ENCODE measurements around the gene MBNL2. TPM values are rescaled to one million over a fixed set of nuclear protein-coding genes. Genes with fewer than 3 reads are reported as not detected.

The MBNL2 gene
- total RNA-seq, 2 experiments from 2014 or later = 2.7 to 7.4 TPM

DNA sequence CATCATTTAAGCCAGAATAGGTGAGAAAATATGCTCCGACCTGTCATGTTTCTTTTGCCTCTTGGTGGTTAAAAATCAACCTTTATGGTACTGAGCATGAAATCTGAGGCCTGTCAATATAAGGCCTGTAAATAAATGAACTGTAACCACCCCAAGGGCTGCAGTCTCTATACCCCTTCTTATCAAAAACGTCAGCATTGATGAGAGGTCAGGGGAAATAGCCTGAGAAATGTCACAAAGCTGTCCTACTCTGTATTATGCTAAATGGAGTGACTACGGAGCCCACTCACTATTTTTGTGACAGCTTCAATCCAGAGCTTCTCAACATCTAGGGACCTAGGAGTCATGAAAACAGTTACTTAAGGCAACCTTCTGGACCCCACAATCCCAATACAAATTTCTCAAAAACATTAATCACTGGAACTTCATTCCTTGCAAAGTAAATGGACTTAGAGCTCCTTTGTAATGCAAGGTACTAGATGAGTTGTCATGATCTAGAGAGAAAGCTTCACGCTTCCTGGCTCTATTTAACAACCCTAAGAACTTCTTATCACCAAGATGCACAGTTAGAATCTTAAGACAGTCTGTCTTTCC, 209.1 kb downstream of the MBNL2 start:
- Histone ChIP-seq H3K79me2 (ENCODE audit: insufficient read depth, low read depth, low read length) (peaks cover 22% of the 10 kb centered on the region; the same call in 1 of the 2 replicates), H4K20me1 (ENCODE audit: insufficient read depth, low read length) (no peaks in the 10 kb centered on the region), H3K27ac (ENCODE audit: low read depth, low read length, poor library complexity, severe bottlenecking) (no peak overlapping the region), H3K4me1 (ENCODE audit: insufficient read depth, low read length, poor library complexity, severe bottlenecking) (peaks cover 18% of the 10 kb centered on the region), H3K9me3 (ENCODE audit: low read length) (no peaks in the 10 kb centered on the region), H3K4me3 (ENCODE audit: low read depth, low read length, poor library complexity, severe bottlenecking) (peak overlapping the region; percentile 85), H3K36me3 (ENCODE audit: insufficient read depth, low read length) (no peaks in the 10 kb centered on the region), H3K9me2 (ENCODE audit: insufficient read depth, low read length) (no peaks in the 10 kb centered on the region), H2AFZ (ENCODE audit: low read length) (no peak overlapping the region), H3K4me2 (ENCODE audit: low read length) (peak overlapping the region; percentile 95)
- CTCF ChIA-PET (ENCODE audit: unreplicated experiment) = interaction anchor here (0.9 kb wide), 1 partner anchor 322 kb away, joined by 3 read pairs; no protein-coding TSS in a partner anchor
- BruUV-seq (replicated peaks) = no TSS peak
- POLR2A ChIA-PET = interaction anchor here (1.1 to 1.2 kb wide), 2 partner anchors 18 to 208 kb away, joined by 3 to 4 read pairs; no protein-coding TSS in a partner anchor
- TF ChIP-seq, protein P1, sequence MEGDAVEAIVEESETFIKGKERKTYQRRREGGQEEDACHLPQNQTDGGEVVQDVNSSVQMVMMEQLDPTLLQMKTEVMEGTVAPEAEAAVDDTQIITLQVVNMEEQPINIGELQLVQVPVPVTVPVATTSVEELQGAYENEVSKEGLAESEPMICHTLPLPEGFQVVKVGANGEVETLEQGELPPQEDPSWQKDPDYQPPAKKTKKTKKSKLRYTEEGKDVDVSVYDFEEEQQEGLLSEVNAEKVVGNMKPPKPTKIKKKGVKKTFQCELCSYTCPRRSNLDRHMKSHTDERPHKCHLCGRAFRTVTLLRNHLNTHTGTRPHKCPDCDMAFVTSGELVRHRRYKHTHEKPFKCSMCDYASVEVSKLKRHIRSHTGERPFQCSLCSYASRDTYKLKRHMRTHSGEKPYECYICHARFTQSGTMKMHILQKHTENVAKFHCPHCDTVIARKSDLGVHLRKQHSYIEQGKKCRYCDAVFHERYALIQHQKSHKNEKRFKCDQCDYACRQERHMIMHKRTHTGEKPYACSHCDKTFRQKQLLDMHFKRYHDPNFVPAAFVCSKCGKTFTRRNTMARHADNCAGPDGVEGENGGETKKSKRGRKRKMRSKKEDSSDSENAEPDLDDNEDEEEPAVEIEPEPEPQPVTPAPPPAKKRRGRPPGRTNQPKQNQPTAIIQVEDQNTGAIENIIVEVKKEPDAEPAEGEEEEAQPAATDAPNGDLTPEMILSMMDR (conservative IDR thresholded peaks at IDR 0.05; ENCODE audit: low read length) = no peak
- TF ChIP-seq EZH2phosphoT487 (IDR thresholded peaks at IDR 0.05; ENCODE audit: borderline replicate concordance, low read depth, low read length) = no peak
- no peak for DNase-seq (ENCODE audit: low spot score)
- intact Hi-C loops (cut with micrococcal nuclease; ENCODE audit: unreplicated experiment) = loop anchor here (10.0 kb wide), 2 partner anchors 524 to 1144 kb away; partner anchors contain the start of genes IPO5 and STK24

DNA sequence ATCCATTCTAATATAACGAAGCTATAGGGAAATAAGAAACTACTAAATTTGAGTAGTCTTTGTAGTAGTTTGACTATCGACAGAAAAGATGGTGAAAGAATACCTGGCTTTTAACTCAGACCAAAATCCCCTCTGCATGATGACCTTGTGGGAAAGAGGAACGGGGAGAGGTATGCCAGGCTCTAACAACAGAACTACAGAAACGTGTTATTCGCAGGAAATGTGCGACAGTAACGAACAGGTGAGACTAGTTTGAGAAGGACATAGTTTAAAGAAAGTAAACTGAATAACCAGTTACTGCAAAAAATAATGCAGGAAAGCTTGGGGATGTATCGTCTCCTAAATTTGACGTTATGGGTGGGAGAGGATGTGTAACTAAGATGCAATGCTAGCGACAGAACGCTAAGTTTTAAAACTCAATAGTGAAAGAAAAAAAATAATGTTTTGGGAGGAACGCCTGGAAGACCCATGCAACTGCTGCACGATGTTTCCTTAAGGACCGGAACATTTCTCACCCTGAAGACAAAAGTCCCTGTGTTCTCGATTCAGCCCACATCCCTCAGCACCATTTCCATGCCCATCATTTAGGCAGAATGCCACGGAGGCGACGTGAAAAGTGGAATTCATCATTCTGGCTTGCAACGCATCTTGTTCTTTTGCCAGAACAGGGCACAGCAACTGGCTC, 210.2 kb downstream of the MBNL2 start:
- H3K4me2 ChIP-seq (ENCODE audit: low read length) = peak overlapping the region; percentile 95
- peak overlapping the region; percentile 85 for H3K4me3 ChIP-seq (ENCODE audit: low read depth, low read length, poor library complexity, severe bottlenecking)
- no peaks in the 10 kb centered on the region for H3K9me3 ChIP-seq (ENCODE audit: low read length)
- no peaks in the 10 kb centered on the region for H3K9me2 ChIP-seq (ENCODE audit: insufficient read depth, low read length)
- H3K27ac ChIP-seq (ENCODE audit: low read depth, low read length, poor library complexity, severe bottlenecking) = peak overlapping the region; percentile 49
- H3K36me3 ChIP-seq (ENCODE audit: insufficient read depth, low read length) = no peaks in the 10 kb centered on the region
- TSS peak; percentile 75 for BruUV-seq (replicated peaks)
- no peak for TF ChIP-seq EZH2phosphoT487 (IDR thresholded peaks at IDR 0.05; ENCODE audit: borderline replicate concordance, low read depth, low read length)
- TF ChIP-seq, protein P1 (conservative IDR thresholded peaks at IDR 0.05; ENCODE audit: low read length) = no peak
- ChIA-PET CTCF (ENCODE audit: unreplicated experiment) (no interaction called here), POLR2A (interaction anchor here (0.6 to 1.5 kb wide), 8 partner anchors 10 to 209 kb away, joined by 3 to 5 read pairs (median 4); no protein-coding TSS in a partner anchor)
- peaks cover 20% of the 10 kb centered on the region for H3K4me1 ChIP-seq (ENCODE audit: insufficient read depth, low read length, poor library complexity, severe bottlenecking)
- H4K20me1 ChIP-seq (ENCODE audit: insufficient read depth, low read length) = no peaks in the 10 kb centered on the region
- intact Hi-C loops (cut with micrococcal nuclease; ENCODE audit: unreplicated experiment) = loop anchor here (2.0 to 10.0 kb wide), 3 partner anchors 208 to 1142 kb away; partner anchors contain the start of genes IPO5 and STK24
- peaks cover 28% of the 10 kb centered on the region; the same call in 1 of the 2 replicates for H3K79me2 ChIP-seq (ENCODE audit: insufficient read depth, low read depth, low read length)
- peak overlapping the region; percentile 95 for H2AFZ ChIP-seq (ENCODE audit: low read length)
- DNase-seq (ENCODE audit: low spot score) = peak; percentile 4

All from OCI-LY7 (cell line).